CD4-positive, alpha-beta T cell treated with Interleukin-6 at 100 ng/mL for 8 hours (primary cell): Measurements from ENCODE around the gene RAB27A.

ENCODE experiments used
- DNase-seq: peaks from one replicate; pipeline ENCODE4 v3.0.0-alpha.2; 2020; ENCODE audit warnings: mixed read lengths, low spot score

Gene RAB27A

GRCh38 chr15:55221090-55222011, 68.3 kb downstream of the RAB27A start:
- DNase-seq = no peak

- DNase-seq = no peak
Measured at GRCh38 chr15:55220606-55221005, 69.0 kb downstream of the RAB27A start.

- no peak for DNase-seq
Measured at GRCh38 chr15:55218056-55218455, 71.6 kb downstream of the RAB27A start.

- DNase-seq = no peak
Measured at GRCh38 chr15:55204464-55204863, 85.1 kb downstream of the RAB27A start.

GRCh38 chr15:55202206-55202605, 87.4 kb downstream of the RAB27A start:
- DNase-seq = no peak

- DNase-seq = no peak
Measured at GRCh38 chr15:55198706-55199105, 90.9 kb downstream of the RAB27A start.

- no peak for DNase-seq
Measured at GRCh38 chr15:55197719-55198118, 91.9 kb downstream of the RAB27A start.

- DNase-seq = peak; percentile 11
Measured at GRCh38 chr15:55197362-55197705, 92.3 kb downstream of the RAB27A start.

GRCh38 chr15:55196458-55197361, 92.9 kb downstream of the RAB27A start, which contains the start of gene RSL24D1:
RSL24D1 (minus strand) TSS chr15:55196941; CDS start chr15:55196890, 51 bp downstream.
- DNase-seq = peak; percentile 98

- no peak for DNase-seq
Measured at GRCh38 chr15:55195996-55196395, 93.6 kb downstream of the RAB27A start.

- DNase-seq = no peak
Measured at GRCh38 chr15:55194256-55194655, 95.4 kb downstream of the RAB27A start.

GRCh38 chr15:55186331-55186730, 103.3 kb downstream of the RAB27A start:
- no peak for DNase-seq

- DNase-seq = no peak
Measured at GRCh38 chr15:55183679-55184078, 105.9 kb downstream of the RAB27A start.

GRCh38 chr15:55179141-55179540, 110.5 kb downstream of the RAB27A start:
- no peak for DNase-seq

GRCh38 chr15:55170361-55170760, 119.3 kb downstream of the RAB27A start:
- no peak for DNase-seq

- peak; percentile 39 for DNase-seq
Measured at GRCh38 chr15:55168350-55168974, 121.2 kb downstream of the RAB27A start.

GRCh38 chr15:55164284-55164683, 125.3 kb downstream of the RAB27A start:
- DNase-seq = no peak
